GM19452 (cell line): Measurements from ENCODE around the gene ANKRD39.
"Not testable (repeated sequence)": the region's sequence is repeated elsewhere in the genome, so short reads cannot be mapped to it uniquely, and the experiment has no call there.

Source experiments
- ATAC-seq: cut with Tn5 transposase; IDR thresholded peaks from one replicate; pipeline ENCODE4 v1.9.1; 2021; ENCODE audit not compliant: unreplicated experiment

The ANKRD39 gene

GRCh38 chr2:96857667-96858372, at the start of gene ANKRD39:
Gene ANKRD39 (minus strand): TSS chr2:96858016. CDS start chr2:96857987, 29 bp downstream.
- ATAC-seq, result peak; percentile 93

- no peak for ATAC-seq
Measured at GRCh38 chr2:96906729-96907114, 48.9 kb upstream of the ANKRD39 start.

GRCh38 chr2:96903815-96904214, 46.0 kb upstream of the ANKRD39 start:
- ATAC-seq, result no peak

- ATAC-seq, result no peak
Measured at GRCh38 chr2:96903318-96903717, 45.5 kb upstream of the ANKRD39 start.

- no peak for ATAC-seq
Measured at GRCh38 chr2:96900237-96900636, 42.4 kb upstream of the ANKRD39 start.

GRCh38 chr2:96899413-96899741, 41.6 kb upstream of the ANKRD39 start:
- ATAC-seq, result no peak

- ATAC-seq, result no peak
Measured at GRCh38 chr2:96898641-96899412, 41.0 kb upstream of the ANKRD39 start.

- no peak for ATAC-seq
Measured at GRCh38 chr2:96898135-96898505, 40.3 kb upstream of the ANKRD39 start.

- no peak for ATAC-seq
Measured at GRCh38 chr2:96897491-96898134, 39.8 kb upstream of the ANKRD39 start.

GRCh38 chr2:96895746-96896651, 38.2 kb upstream of the ANKRD39 start:
- no peak for ATAC-seq

GRCh38 chr2:96895032-96895745, 37.4 kb upstream of the ANKRD39 start:
- ATAC-seq, result no peak

- no peak for ATAC-seq
Measured at GRCh38 chr2:96894151-96894531, 36.3 kb upstream of the ANKRD39 start.

GRCh38 chr2:96893289-96894150, 35.7 kb upstream of the ANKRD39 start:
- no peak for ATAC-seq

- ATAC-seq, result no peak
Measured at GRCh38 chr2:96891591-96892333, 33.9 kb upstream of the ANKRD39 start.

GRCh38 chr2:96890726-96891385, 33.0 kb upstream of the ANKRD39 start:
- ATAC-seq, result no peak

- ATAC-seq, result no peak
Measured at GRCh38 chr2:96890252-96890651, 32.4 kb upstream of the ANKRD39 start.

- not testable (repeated sequence) for ATAC-seq
Measured at GRCh38 chr2:96889502-96889901, 31.7 kb upstream of the ANKRD39 start.
